A549 (cell line): ENCODE measurements around the gene SMARCA4. TPM values are rescaled to one million over a fixed set of nuclear protein-coding genes. Genes with fewer than 3 reads are reported as not detected.

Experiments used
- ATAC-seq, 2 experiments: fragments of 200-7000 bp in 1 of 2; fragments of >200 bp in 1 of 2; cut with Nextera tagmentation in 1 of 2; cut with Tn5 transposase in 1 of 2; 3 replicates each; pipeline versions ENCODE4 v1.8.0 to v1.9.1; 2018 to 2020; ENCODE audit warnings: mild to moderate bottlenecking in 1 of 2, moderate library complexity in 1 of 2
- CTCF ChIA-PET: fragments of 300-600 bp; sonication (Branson Sonifier 250); formaldehyde crosslinking; extraction: SDS; loops from one replicate; lab custom pipeline; 2021; ENCODE audit warnings: antibody characterized with exemption, inconsistent platforms; lab: Yijun Ruan, JAX
- POLR2A ChIA-PET: fragments of 350-600 bp; formaldehyde crosslinking; extraction: SDS; loops from one replicate; lab custom pipeline; 2021; ENCODE audit warnings: antibody characterized with exemption, inconsistent platforms; lab: Yijun Ruan, JAX
- DNase-seq, 2 experiments: peaks; one replicate each; pipeline versions ENCODE4 v3.0.0 to v3.0.0-alpha.2; 2011 to 2016; ENCODE audit warnings: low read depth in 1 of 2, low spot score in 1 of 2
- FAIRE-seq: peaks from 2 replicates; lab custom pipeline; 2011; peaks lifted over from hg19 to GRCh38; lab: Jason Lieb, UNC
- H3K27ac ChIP-seq, 2 experiments: fragments of >200 bp; sonication (Bioruptor Twin); formaldehyde crosslinking; 3 replicates each; pipeline ENCODE4 v1.5.1; 2016 to 2017
- H3K4me1 ChIP-seq: fragments of >200 bp; sonication (Bioruptor Twin); formaldehyde crosslinking; 3 replicates; pipeline ENCODE4 v1.6.1; 2016
- H3K4me2 ChIP-seq: fragments of >200 bp; sonication (Bioruptor Twin); formaldehyde crosslinking; 3 replicates; pipeline ENCODE4 v1.6.1; 2016
- H3K4me3 ChIP-seq: fragments of >200 bp; sonication (Bioruptor Twin); formaldehyde crosslinking; 3 replicates; pipeline ENCODE4 v1.5.1; 2016
- H3K9me3 ChIP-seq: fragments of >200 bp; sonication (Bioruptor Twin); formaldehyde crosslinking; 3 replicates; pipeline ENCODE4 v1.6.1; 2016
- BCL3 ChIP-seq: fragments of >200 bp; sonication (Bioruptor Twin); formaldehyde crosslinking; IDR thresholded peaks from 3 replicates; pipeline ENCODE4 v1.6.1; 2016
- CBX2 ChIP-seq: fragments of 200-600 bp; sonication (generic); IDR thresholded peaks from 2 replicates; pipeline ENCODE4 v1.6.1; 2016; ENCODE audit warnings: low read depth, mild to moderate bottlenecking, borderline replicate concordance
- CHD4 ChIP-seq: fragments of 200-600 bp; sonication (generic); IDR thresholded peaks from 2 replicates; pipeline ENCODE4 v1.6.1; 2016; ENCODE audit warnings: antibody characterized with exemption, mild to moderate bottlenecking, borderline replicate concordance
- EP300 ChIP-seq, 2 experiments: fragments of >200 bp; sonication (Bioruptor Twin); formaldehyde crosslinking; IDR thresholded peaks; 2 replicates in 1 of 2; 3 replicates in 1 of 2; pipeline ENCODE4 v1.6.1; 2016 to 2017
- ESRRA ChIP-seq: fragments of 150-350 bp; IDR thresholded peaks from 2 replicates; pipeline ENCODE4 v1.6.1; 2014; ENCODE audit warnings: mild to moderate bottlenecking, low read length, borderline replicate concordance
- FOXS1 ChIP-seq: fragments of 250-450 bp; sonication (Bioruptor Pico); IDR thresholded peaks from 2 replicates; pipeline ENCODE4 v1.5.0; 2020; ENCODE audit warnings: mild to moderate bottlenecking, moderate library complexity
- HES2 ChIP-seq: fragments of >200 bp; sonication (Bioruptor Twin); formaldehyde crosslinking; IDR thresholded peaks from 2 replicates; pipeline ENCODE4 v1.6.1; 2016
- HMGXB4 ChIP-seq: fragments of 250-450 bp; sonication (Bioruptor Pico); IDR thresholded peaks from 2 replicates; pipeline ENCODE4 v1.5.0; 2021; ENCODE audit warnings: mild to moderate bottlenecking, moderate library complexity, borderline replicate concordance
- HOXA7 ChIP-seq: fragments of 250-450 bp; sonication (Bioruptor Pico); IDR thresholded peaks from 2 replicates; pipeline ENCODE4 v1.5.0; 2020; ENCODE audit warnings: mild to moderate bottlenecking, moderate library complexity
- HOXB13 ChIP-seq: fragments of 250-450 bp; sonication (Bioruptor Pico); IDR thresholded peaks from 2 replicates; pipeline ENCODE4 v1.5.0; 2020; ENCODE audit warnings: low read depth, mild to moderate bottlenecking, moderate library complexity
- HOXB5 ChIP-seq: fragments of 250-450 bp; sonication (Bioruptor Pico); IDR thresholded peaks from 2 replicates; pipeline ENCODE4 v1.5.0; 2020; ENCODE audit warnings: mild to moderate bottlenecking, moderate library complexity
- JUN ChIP-seq, 2 experiments: fragments of >200 bp; sonication (Bioruptor Twin); formaldehyde crosslinking; IDR thresholded peaks; 2 replicates in 1 of 2; 3 replicates in 1 of 2; pipeline ENCODE4 v1.6.1; 2016 to 2017
- KDM1A ChIP-seq: fragments of 200-600 bp; sonication (generic); IDR thresholded peaks from 2 replicates; pipeline ENCODE4 v1.6.1; 2016; ENCODE audit warnings: low read depth, mild to moderate bottlenecking
- KDM5A ChIP-seq: fragments of 200-600 bp; sonication (generic); IDR thresholded peaks from 2 replicates; pipeline ENCODE4 v1.6.1; 2016; ENCODE audit warnings: antibody characterized with exemption, mild to moderate bottlenecking
- MAX ChIP-seq: IDR thresholded peaks from 2 replicates; pipeline ENCODE4 v1.6.1; 2012
- MAZ ChIP-seq: fragments of 150-350 bp; IDR thresholded peaks from 2 replicates; pipeline ENCODE4 v1.6.1; 2014; ENCODE audit warnings: antibody characterized with exemption, low read depth, low read length, borderline replicate concordance
- NFE2L2 ChIP-seq: fragments of 150-350 bp; conservative IDR thresholded peaks from 2 replicates; pipeline ENCODE4 v1.6.1; 2014; ENCODE audit warnings: low read length
- NR3C1 ChIP-seq: fragments of >200 bp; sonication (Bioruptor Twin); formaldehyde crosslinking; IDR thresholded peaks from 3 replicates; pipeline ENCODE4 v1.6.1; 2017
- RAD21 ChIP-seq, 2 experiments: fragments of >200 bp in 1 of 2; sonication (Bioruptor Twin) in 1 of 2; formaldehyde crosslinking in 1 of 2; IDR thresholded peaks in 1 of 2; conservative IDR thresholded peaks in 1 of 2; 2 replicates in 1 of 2; 3 replicates in 1 of 2; pipeline ENCODE4 v1.6.1; 2012 to 2018; ENCODE audit warnings: inconsistent platforms in 1 of 2
- RCOR1 ChIP-seq: fragments of 150-350 bp; IDR thresholded peaks from 2 replicates; pipeline ENCODE4 v1.6.1; 2014; ENCODE audit warnings: antibody characterized with exemption, low read length, low read depth
- USF2 ChIP-seq: fragments of 450-650 bp; IDR thresholded peaks from 2 replicates; pipeline ENCODE4 v1.6.1; 2014; ENCODE audit warnings: antibody characterized with exemption
- ZNF302 ChIP-seq: fragments of 250-450 bp; sonication (Bioruptor Pico); IDR thresholded peaks from 2 replicates; pipeline ENCODE4 v1.9.0; 2021; ENCODE audit warnings: inconsistent platforms, mild to moderate bottlenecking, moderate library complexity
- ZSCAN20 ChIP-seq: fragments of 250-450 bp; sonication (Bioruptor Pico); IDR thresholded peaks from 2 replicates; pipeline ENCODE4 v1.8.0; 2022; ENCODE audit warnings: mild to moderate bottlenecking, moderate library complexity
- WGBS: methylation state at CpG from one replicate; pipeline ENCODE4 v1.1.6; 2017; ENCODE audit errors: missing lambda C conversion rate; 5-methylcytosine and 5-hydroxymethylcytosine counted together
- polyA plus RNA-seq, 4 experiments: library from polyadenylated mRNA; depleted of rRNA in 3 of 4; stranded (reverse); fragments of >200 nt; fragmentation: RNase III in 1 of 4; extraction: RNeasy Plus Mini Kit Qiagen cat#74134 plus additional on column Dnase treatment in 1 of 4; gene quantifications; 2 replicates in 3 of 4; 3 replicates in 1 of 4; pipeline ENCODE4 v1.2.3, GENCODE V29; 2011 to 2017

The SMARCA4 gene
- polyA plus RNA-seq, 2 of the 4 experiments (the other 2 are of a cell fraction), result 8.1 to 11.9 TPM

GRCh38 chr19:11041966-11042627 is 81.3 kb downstream of the SMARCA4 start:
- Histone ChIP-seq H3K4me2 (no peak overlapping the region), H3K4me3 (no peak overlapping the region), H3K9me3 (no peaks in the 10 kb centered on the region), H3K4me1 (no peaks in the 10 kb centered on the region), H3K27ac (no peak overlapping the region)
- ChIA-PET POLR2A (no interaction called here), CTCF (interaction anchor here (2.4 kb wide), 1 partner anchor 84 kb away, joined by 6 read pairs; no protein-coding TSS in a partner anchor)
- WGBS, result 92% methylated on average over 13 of the region's 13 CpGs
- DNase-seq, result no peak
- TF ChIP-seq ZNF302 (CRISPR knock-in tag) (no peak), HOXB13 (CRISPR knock-in tag) (no peak), MAZ (no peak), CBX2 (no peak), RCOR1 (no peak), NFE2L2 (no peak), USF2 (no peak), EP300 (IDR thresholded peaks at IDR 0.05) (no peak), HMGXB4 (CRISPR knock-in tag) (no peak), HOXA7 (CRISPR knock-in tag) (no peak), CHD4 (no peak), ESRRA (no peak)
- no peak for FAIRE-seq
- no peak; a peak in 1 of 6 replicates for ATAC-seq

GRCh38 chr19:11044431-11044830 is 83.6 kb downstream of the SMARCA4 start:
- DNase-seq, result no peak
- TF ChIP-seq CBX2, result no peak
- no peak for TF ChIP-seq HES2
- TF ChIP-seq HOXB5 (CRISPR knock-in tag), result no peak
- no peak for TF ChIP-seq MAX
- TF ChIP-seq ZSCAN20 (CRISPR knock-in tag), result no peak
- TF ChIP-seq JUN (IDR thresholded peaks at IDR 0.05), result no peak
- no peak for TF ChIP-seq RAD21 (conservative IDR thresholded peaks at IDR 0.05 in 1 of 2, IDR thresholded peaks at IDR 0.05 in 1 of 2)
- no peak for TF ChIP-seq ESRRA
- TF ChIP-seq KDM1A, result no peak
- TF ChIP-seq NR3C1, result no peak
- no peak for TF ChIP-seq KDM5A
- TF ChIP-seq FOXS1, result no peak
- no peak for TF ChIP-seq BCL3
- TF ChIP-seq, all 56 proteins: peak for 0
- ChIA-PET CTCF (interaction anchor here (1.0 to 4.2 kb wide), 4 partner anchors 9 to 82 kb away, joined by 3 to 22 read pairs (median 6); no protein-coding TSS in a partner anchor), POLR2A (no interaction called here)
- ATAC-seq (no peak), FAIRE-seq (no peak)
- H3K4me3 ChIP-seq, result no peak overlapping the region
- H3K27ac ChIP-seq, result no peak overlapping the region
- H3K9me3 ChIP-seq, result no peaks in the 10 kb centered on the region
- H3K4me2 ChIP-seq, result no peak overlapping the region
- 86% methylated on average over 10 of the region's 10 CpGs for WGBS
- no peaks in the 10 kb centered on the region for H3K4me1 ChIP-seq
